22Rv1 (cell line): ENCODE results near the gene CEACAM19.

Experiments
- CTCF ChIP-seq: fragments of 450-650 bp; IDR thresholded peaks from 2 replicates; pipeline ENCODE4 v1.5.1; 2017; ENCODE audit warnings: mild to moderate bottlenecking
- ZFX ChIP-seq: fragments of 450-650 bp; IDR thresholded peaks from 2 replicates; pipeline ENCODE4 v1.6.1; 2017; ENCODE audit warnings: antibody characterized with exemption, borderline replicate concordance

DNA sequence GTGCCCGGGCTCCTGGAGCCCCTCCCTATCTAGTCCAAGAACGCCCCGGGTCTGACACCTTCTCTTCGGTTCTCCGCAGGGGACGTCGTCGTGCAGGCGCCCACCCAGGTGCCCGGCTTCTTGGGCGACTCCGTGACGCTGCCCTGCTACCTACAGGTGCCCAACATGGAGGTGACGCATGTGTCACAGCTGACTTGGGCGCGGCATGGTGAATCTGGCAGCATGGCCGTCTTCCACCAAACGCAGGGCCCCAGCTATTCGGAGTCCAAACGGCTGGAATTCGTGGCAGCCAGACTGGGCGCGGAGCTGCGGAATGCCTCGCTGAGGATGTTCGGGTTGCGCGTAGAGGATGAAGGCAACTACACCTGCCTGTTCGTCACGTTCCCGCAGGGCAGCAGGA is 24.1 kb upstream of the CEACAM19 start:
- TF ChIP-seq CTCF = no peak
- no peak for TF ChIP-seq ZFX
